Activated CD8-positive, alpha-beta T cell treated with anti-CD3 and anti-CD28 coated beads, Interleukin-2, amount 10 ng/mL, durations not matched to agents 7 days and 5 days (primary cell): ENCODE data around the gene LPAR2. TPM values are rescaled to one million over a fixed set of nuclear protein-coding genes. Genes with fewer than 3 reads are reported as not detected.

Source experiments
- ATAC-seq: fragments of 150-1000 bp; cut with Tn5 transposase; one replicate; pipeline ENCODE4 v1.10.0; 2021; ENCODE audit warnings: moderate library complexity
- CTCF ChIA-PET: fragments of 350-600 bp; sonication (Branson Sonifier 250); formaldehyde crosslinking; loops from one replicate; lab custom pipeline; 2021; ENCODE audit warnings: antibody characterized with exemption; lab: Charles Lee
- POLR2A ChIA-PET: fragments of 350-600 bp; sonication (Branson Sonifier 250); formaldehyde crosslinking; loops from one replicate; lab custom pipeline; 2021; ENCODE audit warnings: antibody characterized with exemption; lab: Charles Lee
- DNase-seq: peaks from one replicate; pipeline ENCODE4 v3.0.0-alpha.2; 2020
- H3K27ac Mint-ChIP-seq: one replicate; pipeline ENCODE4 v1.8.0; 2021; ENCODE audit warnings: mild to moderate bottlenecking, mixed read lengths
- H3K27me3 Mint-ChIP-seq: one replicate; pipeline ENCODE4 v1.8.0; 2021; ENCODE audit warnings: low read depth, mixed read lengths
- H3K36me3 Mint-ChIP-seq: one replicate; pipeline ENCODE4 v1.8.0; 2021; ENCODE audit warnings: low read depth, mixed read lengths
- H3K4me1 Mint-ChIP-seq: one replicate; pipeline ENCODE4 v1.8.0; 2021; ENCODE audit warnings: low read depth, mixed read lengths
- H3K4me3 Mint-ChIP-seq: one replicate; pipeline ENCODE4 v1.8.0; 2021; ENCODE audit warnings: mild to moderate bottlenecking, mixed read lengths
- H3K9me3 Mint-ChIP-seq: one replicate; pipeline ENCODE4 v1.8.0; 2022; ENCODE audit warnings: mixed read lengths; ENCODE audit not compliant: insufficient read depth
- total RNA-seq, 2 experiments: library from RNA; stranded (reverse); gene quantifications; one replicate each; pipeline ENCODE4 v1.2.3, GENCODE V29; 2021

Gene LPAR2
- total RNA-seq, 2 experiments from 2014 or later: 44.8 to 50.8 TPM

DNA sequence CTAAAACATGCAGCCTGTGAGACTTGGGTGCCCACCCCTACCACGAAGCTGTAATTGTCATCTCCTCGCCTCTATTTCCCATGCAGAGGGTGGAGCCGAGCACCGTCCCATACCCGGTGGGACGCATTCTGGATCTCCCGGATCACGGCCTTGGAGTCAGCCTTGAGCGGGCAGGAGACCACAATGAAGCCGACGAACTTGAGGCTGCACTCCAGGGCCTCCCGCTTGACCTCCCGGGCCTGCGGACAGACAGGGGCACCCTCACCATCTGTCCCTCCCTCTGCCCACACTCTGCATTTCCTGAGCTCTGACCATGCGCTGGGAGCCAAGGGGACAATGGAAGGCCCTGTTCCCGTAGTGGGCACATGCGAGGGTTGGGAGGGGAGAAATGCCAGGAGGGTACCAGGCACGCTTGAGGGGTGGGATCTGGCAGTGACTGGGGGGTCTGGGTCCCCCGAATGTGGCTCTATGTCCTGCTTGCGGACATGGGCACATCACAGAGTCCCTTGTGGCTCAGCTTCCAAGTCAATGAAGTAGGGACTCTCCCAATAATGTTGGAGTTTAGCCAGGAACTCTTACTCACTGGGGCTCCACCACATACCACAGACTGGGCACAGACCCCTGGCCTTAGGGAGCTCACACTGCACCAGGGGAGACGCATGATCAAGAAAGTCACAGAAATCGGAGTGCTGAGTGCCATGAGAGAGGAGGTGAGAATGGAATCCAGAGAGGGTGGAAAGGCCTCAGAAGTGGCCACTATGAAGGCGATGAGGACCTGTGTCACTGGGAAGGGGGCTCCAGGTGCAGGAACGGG lies 24.7 kb upstream of the LPAR2 start:
- H3K4me1 Mint-ChIP-seq: no peaks in the 10 kb centered on the region
- H3K27me3 Mint-ChIP-seq: no peaks in the 10 kb centered on the region
- peaks cover 65% of the 10 kb centered on the region for H3K36me3 Mint-ChIP-seq
- no peak overlapping the region for H3K4me3 Mint-ChIP-seq
- CTCF ChIA-PET: interaction anchor here (1.6 kb wide), 1 partner anchor 121 kb away, joined by 7 read pairs; no protein-coding TSS in a partner anchor
- H3K27ac Mint-ChIP-seq: peak overlapping the region; percentile 21
- H3K9me3 Mint-ChIP-seq: no peaks in the 10 kb centered on the region
- DNase-seq: no peak
- no peak for ATAC-seq
- POLR2A ChIA-PET: interaction anchor here (0.7 to 2.8 kb wide), 3 partner anchors 9 to 13 kb away, joined by 3 to 19 read pairs (median 3); partner anchors contain the start of genes ATP13A1 and GMIP

DNA sequence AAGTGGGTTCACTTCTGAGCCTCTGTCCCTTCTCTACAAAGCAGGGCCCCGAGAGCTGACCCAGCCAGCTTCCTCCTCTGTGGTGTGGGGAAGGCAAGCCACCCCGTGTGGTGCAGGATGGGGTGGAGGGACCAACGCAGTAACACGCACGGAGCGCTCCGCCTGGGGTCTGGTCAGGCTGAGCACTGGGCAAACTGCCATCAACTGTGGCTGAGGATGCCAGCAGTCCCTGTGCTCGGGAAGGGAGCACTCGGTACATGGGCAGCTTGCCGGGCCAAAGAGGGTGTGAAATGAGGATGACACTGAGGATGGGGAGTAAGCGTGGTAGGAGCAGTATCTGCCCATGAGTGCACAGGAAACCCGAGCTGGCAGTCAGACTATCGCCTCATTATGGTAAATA lies 23.1 kb upstream of the LPAR2 start:
- ChIA-PET CTCF (interaction anchor here (1.0 to 1.6 kb wide), 2 partner anchors 73 to 119 kb away, joined by 3 to 7 read pairs; no protein-coding TSS in a partner anchor), POLR2A (interaction anchor here (1.3 to 2.8 kb wide), 3 partner anchors 11 to 22 kb away, joined by 3 to 19 read pairs (median 5); partner anchors contain the start of gene ATP13A1)
- Mint-ChIP-seq H3K27me3 (no peaks in the 10 kb centered on the region), H3K4me3 (no peak overlapping the region), H3K36me3 (peaks cover 58% of the 10 kb centered on the region), H3K9me3 (no peaks in the 10 kb centered on the region), H3K27ac (no peak overlapping the region), H3K4me1 (no peaks in the 10 kb centered on the region)
- ATAC-seq: no peak
- no peak for DNase-seq

DNA sequence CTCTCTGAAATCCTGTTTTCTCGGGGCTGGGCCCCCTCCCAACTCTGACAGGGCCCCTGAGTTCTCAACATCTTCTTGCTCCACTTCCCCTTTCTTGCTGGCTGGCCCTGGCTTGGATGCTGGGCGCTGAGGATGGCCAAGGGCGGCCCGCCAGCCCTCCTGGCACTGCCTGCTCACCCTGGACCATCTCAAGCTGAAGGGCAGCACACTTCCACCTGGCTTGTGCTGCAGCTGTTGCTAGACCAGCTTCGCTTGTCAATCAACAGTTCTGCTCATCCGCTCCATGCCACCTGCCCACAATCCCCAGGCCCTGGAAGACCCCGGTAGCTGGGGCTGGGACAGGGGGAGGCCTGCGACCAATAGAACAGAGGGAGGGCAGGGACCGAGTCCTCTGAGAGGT lies 22.3 kb upstream of the LPAR2 start:
- ChIA-PET POLR2A (interaction anchor here (2.1 to 2.8 kb wide), 2 partner anchors 12 to 21 kb away, joined by 5 to 19 read pairs; partner anchors contain the start of gene ATP13A1), CTCF (interaction anchor here (1.0 to 1.9 kb wide), 2 partner anchors 72 to 118 kb away, joined by 3 to 8 read pairs; no protein-coding TSS in a partner anchor)
- Mint-ChIP-seq H3K4me3 (no peak overlapping the region), H3K9me3 (no peaks in the 10 kb centered on the region), H3K36me3 (peaks cover 57% of the 10 kb centered on the region), H3K27me3 (no peaks in the 10 kb centered on the region), H3K4me1 (no peaks in the 10 kb centered on the region), H3K27ac (no peak overlapping the region)
- DNase-seq (no peak), ATAC-seq (no peak)

DNA sequence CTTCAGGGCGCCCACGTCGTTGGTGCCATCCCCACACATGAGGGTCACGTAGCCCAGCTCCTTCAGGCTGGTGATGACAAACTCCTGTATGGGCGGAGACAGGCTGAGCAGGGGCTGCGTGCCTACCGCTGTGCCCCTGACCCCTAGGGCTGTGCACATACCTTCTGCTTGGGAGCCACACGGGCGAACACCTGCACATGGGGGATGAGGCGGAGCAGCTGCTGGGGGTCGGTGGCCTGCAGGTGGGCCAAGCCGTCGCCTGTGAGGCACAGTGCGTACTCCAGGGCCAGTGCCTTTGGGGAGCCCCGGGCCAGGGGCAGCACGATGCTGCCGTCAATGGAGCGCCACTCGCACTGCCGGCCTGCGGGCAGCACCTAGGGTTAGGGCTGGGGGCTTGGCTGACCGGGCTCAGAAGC lies 21.6 kb upstream of the LPAR2 start:
- ATAC-seq (peak; percentile 25), DNase-seq (no peak)
- no peak overlapping the region for H3K4me3 Mint-ChIP-seq
- H3K36me3 Mint-ChIP-seq: peaks cover 56% of the 10 kb centered on the region
- no peak overlapping the region for H3K27ac Mint-ChIP-seq
- no peaks in the 10 kb centered on the region for H3K27me3 Mint-ChIP-seq
- POLR2A ChIA-PET: interaction anchor here (1.3 to 2.1 kb wide), 2 partner anchors 21 to 589 kb away, joined by 3 to 5 read pairs; no protein-coding TSS in a partner anchor
- H3K9me3 Mint-ChIP-seq: no peaks in the 10 kb centered on the region
- CTCF ChIA-PET: interaction anchor here (1.9 kb wide), 1 partner anchor 118 kb away, joined by 8 read pairs; no protein-coding TSS in a partner anchor
- no peaks in the 10 kb centered on the region for H3K4me1 Mint-ChIP-seq

DNA sequence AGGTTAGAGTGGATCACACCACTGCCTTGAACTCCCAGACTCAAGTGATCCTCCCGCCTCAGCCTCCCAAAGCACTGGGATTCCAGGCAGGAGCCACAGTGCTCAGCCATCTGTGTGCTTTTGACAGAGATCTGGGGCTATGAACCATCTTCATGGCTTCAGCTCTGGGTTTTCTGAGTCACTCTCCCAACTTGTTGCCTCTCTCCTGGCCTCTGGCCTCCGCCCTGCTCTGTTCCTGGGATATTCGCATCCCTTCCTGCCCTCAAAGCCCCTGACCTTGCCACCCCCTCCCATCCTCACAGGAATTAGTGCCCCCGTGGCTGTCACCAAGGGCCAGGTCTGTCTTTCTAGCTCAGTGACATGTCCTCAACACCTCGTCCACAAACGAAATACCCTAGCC lies 21.1 kb upstream of the LPAR2 start:
- ChIA-PET POLR2A (interaction anchor here (1.3 kb wide), 1 partner anchor 589 kb away, joined by 3 read pairs; no protein-coding TSS in a partner anchor), CTCF (interaction anchor here (1.9 kb wide), 1 partner anchor 117 kb away, joined by 8 read pairs; no protein-coding TSS in a partner anchor)
- Mint-ChIP-seq H3K36me3 (peaks cover 57% of the 10 kb centered on the region), H3K9me3 (no peaks in the 10 kb centered on the region), H3K4me1 (no peaks in the 10 kb centered on the region), H3K4me3 (no peak overlapping the region), H3K27ac (peak overlapping the region; percentile 52), H3K27me3 (no peaks in the 10 kb centered on the region)
- no peak for ATAC-seq
- DNase-seq: no peak

DNA sequence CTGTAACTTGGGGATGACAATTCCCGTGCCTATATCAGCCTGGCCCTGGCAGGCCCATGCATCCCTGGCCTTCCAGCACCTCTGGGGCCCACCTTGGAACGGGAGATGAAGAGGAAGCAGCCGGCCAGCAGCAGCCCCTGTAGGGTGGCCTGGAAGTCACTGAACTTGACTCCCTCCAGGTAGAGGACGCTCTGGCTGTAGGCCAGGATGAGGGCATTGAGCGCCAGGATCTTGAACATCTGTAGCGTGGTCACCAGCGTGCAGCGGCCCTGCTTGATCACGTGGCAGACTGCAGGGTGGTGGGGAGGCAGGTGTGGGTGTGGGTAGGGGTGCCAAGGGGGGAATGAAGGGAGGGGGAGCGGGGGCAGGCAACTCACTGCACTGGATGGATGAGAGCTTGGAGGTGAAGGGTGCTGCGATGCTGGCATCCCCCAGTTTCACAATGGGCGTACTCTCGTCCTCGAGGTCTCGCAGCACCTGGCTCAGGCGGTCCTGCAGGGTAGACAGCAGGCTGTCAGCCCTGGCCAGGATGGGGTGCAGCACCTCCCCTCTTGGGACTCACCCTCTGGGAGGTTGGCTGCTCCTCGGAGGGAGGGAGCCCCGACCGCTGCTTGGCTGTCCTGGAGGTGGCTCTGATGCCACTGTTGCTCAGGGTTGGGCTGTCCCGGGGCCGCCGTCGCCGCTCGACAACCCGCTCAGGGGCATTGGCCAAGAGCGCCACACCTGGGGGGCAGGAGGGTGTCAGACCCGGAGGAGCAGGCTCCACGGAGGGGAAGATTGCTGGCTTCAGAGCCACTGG lies 19.2 kb upstream of the LPAR2 start:
- peaks cover 8% of the 10 kb centered on the region for H3K4me1 Mint-ChIP-seq
- H3K9me3 Mint-ChIP-seq: no peaks in the 10 kb centered on the region
- ChIA-PET POLR2A (no interaction called here), CTCF (no interaction called here)
- no peaks in the 10 kb centered on the region for H3K27me3 Mint-ChIP-seq
- ATAC-seq (no peak), DNase-seq (no peak)
- no peak overlapping the region for H3K4me3 Mint-ChIP-seq
- peaks cover 52% of the 10 kb centered on the region for H3K36me3 Mint-ChIP-seq
- H3K27ac Mint-ChIP-seq: no peak overlapping the region

DNA sequence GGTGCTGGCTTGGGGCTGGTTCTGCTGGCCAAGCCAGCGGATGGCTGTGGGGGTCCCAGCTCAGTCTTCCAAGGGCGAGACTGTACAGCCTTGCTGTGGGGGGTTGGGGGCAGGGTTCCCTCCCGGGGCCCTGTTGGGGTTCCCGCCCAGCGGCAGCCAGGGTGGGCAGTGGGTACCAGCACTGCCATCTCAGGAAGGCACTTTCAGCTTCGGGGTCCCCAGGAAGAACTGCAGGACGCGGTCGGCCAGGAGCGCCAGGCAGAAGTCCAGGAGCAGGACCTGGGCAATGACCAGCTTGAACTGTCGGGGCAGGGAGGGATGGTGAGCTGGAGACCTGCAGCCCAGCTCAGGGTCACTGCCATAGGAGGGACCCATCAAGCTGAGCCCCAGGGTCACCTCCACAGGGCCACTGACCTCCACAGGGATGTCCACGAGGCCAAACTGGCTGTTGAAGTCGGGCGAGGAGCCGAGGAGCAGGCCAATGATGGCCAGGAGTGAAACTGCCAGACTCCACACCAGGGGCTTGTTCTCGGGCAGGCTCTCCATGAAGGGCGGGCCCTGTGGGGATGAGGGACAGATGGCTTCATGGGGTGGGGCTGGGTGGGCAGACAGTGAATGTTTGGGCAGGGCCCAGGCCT lies 17.3 kb upstream of the LPAR2 start:
- ChIA-PET CTCF (no interaction called here), POLR2A (interaction anchor here (3.1 kb wide), 1 partner anchor 113 kb away, joined by 14 read pairs; no protein-coding TSS in a partner anchor)
- H3K36me3 Mint-ChIP-seq: peaks cover 53% of the 10 kb centered on the region
- ATAC-seq: no peak
- H3K9me3 Mint-ChIP-seq: no peaks in the 10 kb centered on the region
- peaks cover 16% of the 10 kb centered on the region for H3K4me1 Mint-ChIP-seq
- no peaks in the 10 kb centered on the region for H3K27me3 Mint-ChIP-seq
- H3K4me3 Mint-ChIP-seq: no peak overlapping the region
- no peak for DNase-seq
- H3K27ac Mint-ChIP-seq: peak overlapping the region; percentile 6

DNA sequence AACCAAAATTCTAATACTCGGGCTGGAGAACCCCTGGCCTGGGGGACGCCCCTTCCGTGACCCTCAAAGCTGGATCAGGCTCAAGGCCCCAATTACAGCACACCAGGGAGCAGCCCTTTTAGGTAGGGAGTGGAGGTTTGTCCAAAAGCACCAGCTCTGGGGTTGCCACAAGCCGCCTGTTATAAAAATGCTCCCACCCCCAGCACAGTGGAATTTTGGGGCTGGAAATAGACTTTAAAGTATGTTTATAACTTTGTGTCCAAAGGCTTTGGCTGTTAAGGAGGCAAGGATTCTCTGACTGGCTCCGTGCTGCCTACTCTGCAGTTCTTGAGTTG lies 16.0 kb upstream of the LPAR2 start:
- Mint-ChIP-seq H3K27me3 (no peaks in the 10 kb centered on the region), H3K4me3 (peak overlapping the region; percentile 98), H3K36me3 (peaks cover 53% of the 10 kb centered on the region), H3K9me3 (no peaks in the 10 kb centered on the region), H3K27ac (peak overlapping the region; percentile 94), H3K4me1 (peaks cover 21% of the 10 kb centered on the region)
- ATAC-seq (no peak), DNase-seq (no peak)
- CTCF ChIA-PET: interaction anchor here (0.7 to 1.7 kb wide), 17 partner anchors 14 to 153 kb away, joined by 3 to 29 read pairs (median 3); partner anchors contain the start of genes ATP13A1 and YJEFN3
- POLR2A ChIA-PET: interaction anchor here (0.6 to 3.1 kb wide), 7 partner anchors 8 to 128 kb away, joined by 3 to 14 read pairs (median 3); partner anchors contain the start of genes ATP13A1, NDUFA13, TSSK6 and ZNF101

DNA sequence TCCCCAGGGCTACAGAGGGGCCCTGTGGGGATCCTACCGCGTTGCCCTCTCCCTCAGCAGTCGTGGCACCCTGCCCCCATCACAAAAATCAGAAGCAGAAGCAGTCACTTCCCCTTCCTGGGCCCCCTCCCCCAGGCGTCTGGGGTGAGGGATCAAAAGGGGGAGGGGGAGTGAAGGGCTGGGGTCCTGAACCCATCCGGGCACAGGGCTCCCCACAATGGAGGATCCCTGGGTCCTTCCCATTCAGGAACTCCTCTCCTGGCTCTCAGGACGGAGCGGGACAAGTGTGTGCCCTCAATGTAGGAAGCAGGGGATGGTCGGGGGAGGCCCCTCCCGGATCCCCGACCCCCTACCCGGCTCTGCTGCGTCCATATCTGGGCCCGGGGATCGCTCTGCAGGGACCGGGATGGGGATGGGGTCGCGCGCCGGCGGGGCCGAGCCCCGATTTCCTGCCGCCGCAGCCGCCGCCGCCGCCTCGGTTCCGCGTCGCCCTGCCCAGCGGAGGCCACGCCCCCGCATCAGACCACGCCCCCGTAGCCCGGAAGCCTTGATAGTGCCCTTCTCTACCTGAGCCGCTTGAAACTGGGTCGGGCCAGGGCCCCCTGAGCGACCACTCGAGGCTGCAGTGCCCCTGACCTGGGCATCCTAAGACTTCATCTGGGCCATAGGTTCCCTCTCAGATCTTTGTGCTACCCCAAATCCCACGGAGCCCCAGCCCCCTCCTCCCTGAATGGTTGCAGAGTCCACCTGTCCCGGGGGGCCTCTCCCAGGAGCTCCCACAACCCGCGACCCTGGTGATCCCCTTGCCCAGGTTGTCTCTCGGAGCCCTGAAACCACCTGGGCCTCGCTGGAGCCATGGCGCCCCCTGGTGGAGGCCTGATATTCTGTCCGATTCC lies 15.4 kb upstream of the LPAR2 start, which contains the start of gene GMIP:
Gene GMIP, minus strand, starts transcription at position 500 of the 896 bp plus-strand sequence. Its CDS starts 128 bp downstream, at position 372.
- DNase-seq: peak; percentile 92
- POLR2A ChIA-PET: interaction anchor here (0.6 to 3.1 kb wide), 8 partner anchors 9 to 128 kb away, joined by 3 to 14 read pairs (median 3); partner anchors contain the start of genes ATP13A1, NDUFA13, TSSK6 and ZNF101
- Mint-ChIP-seq H3K36me3 (peaks cover 54% of the 10 kb centered on the region), H3K27me3 (no peaks in the 10 kb centered on the region), H3K9me3 (no peaks in the 10 kb centered on the region), H3K4me3 (peak within 1 kb of the TSS; percentile 98), H3K27ac (peak within 1 kb of the TSS; percentile 94), H3K4me1 (peaks cover 21% of the 10 kb centered on the region)
- CTCF ChIA-PET: interaction anchor here (0.6 to 1.7 kb wide), 18 partner anchors 14 to 153 kb away, joined by 3 to 29 read pairs (median 3); partner anchors contain the start of genes ATP13A1 and YJEFN3
- peak; percentile 91 for ATAC-seq
